ENCODE data around the gene TMEM237.
A peak's percentile ranks its signal among the peaks of the same experiment; 100 is the strongest.

The TMEM237 gene

GRCh38 chr2:201647431-201647830 is 4.1 kb upstream of the TMEM237 start:
- DNase-seq = no peak
- in situ Hi-C loops (cut with MboI; ENCODE audit: low pct_unique_long_range_greater_than_20kb, low sequenced_read_pairs) = no loop called here

GRCh38 chr2:201644001-201644400 is 698 bp upstream of the TMEM237 start:
- in situ Hi-C loops (cut with MboI; ENCODE audit: low pct_unique_long_range_greater_than_20kb, low sequenced_read_pairs) = no loop called here
- no peak for DNase-seq

- DNase-seq = peak; percentile 81
- in situ Hi-C loops (cut with MboI; ENCODE audit: low pct_unique_long_range_greater_than_20kb, low sequenced_read_pairs) = no loop called here
Measured at GRCh38 chr2:201642579-201643215, 606 bp downstream of the TMEM237 start.

- in situ Hi-C loops (cut with MboI; ENCODE audit: low pct_unique_long_range_greater_than_20kb, low sequenced_read_pairs) = no loop called here
- no peak for DNase-seq
Measured at GRCh38 chr2:201642086-201642578, 1.2 kb downstream of the TMEM237 start.

GRCh38 chr2:201639205-201639604 is 4.1 kb downstream of the TMEM237 start:
- in situ Hi-C loops (cut with MboI; ENCODE audit: low pct_unique_long_range_greater_than_20kb, low sequenced_read_pairs) = no loop called here
- DNase-seq = no peak

- in situ Hi-C loops (cut with MboI; ENCODE audit: low pct_unique_long_range_greater_than_20kb, low sequenced_read_pairs) = no loop called here
- no peak for DNase-seq
Measured at GRCh38 chr2:201638326-201638725, 5.0 kb downstream of the TMEM237 start.

GRCh38 chr2:201633661-201634249 is 9.5 kb downstream of the TMEM237 start:
- in situ Hi-C loops (cut with MboI; ENCODE audit: low pct_unique_long_range_greater_than_20kb, low sequenced_read_pairs) = no loop called here
- no peak for DNase-seq

GRCh38 chr2:201631041-201631440 is 12.3 kb downstream of the TMEM237 start:
- no peak for DNase-seq
- in situ Hi-C loops (cut with MboI; ENCODE audit: low pct_unique_long_range_greater_than_20kb, low sequenced_read_pairs) = no loop called here

- DNase-seq = no peak
- in situ Hi-C loops (cut with MboI; ENCODE audit: low pct_unique_long_range_greater_than_20kb, low sequenced_read_pairs) = no loop called here
Measured at GRCh38 chr2:201630577-201630976, 12.7 kb downstream of the TMEM237 start.

- in situ Hi-C loops (cut with MboI; ENCODE audit: low pct_unique_long_range_greater_than_20kb, low sequenced_read_pairs) = no loop called here
- DNase-seq = no peak
Measured at GRCh38 chr2:201628545-201628944, 14.8 kb downstream of the TMEM237 start.

- no peak for DNase-seq
- in situ Hi-C loops (cut with MboI; ENCODE audit: low pct_unique_long_range_greater_than_20kb, low sequenced_read_pairs) = no loop called here
Measured at GRCh38 chr2:201622306-201622970, 20.9 kb downstream of the TMEM237 start.

- no peak for DNase-seq
- in situ Hi-C loops (cut with MboI; ENCODE audit: low pct_unique_long_range_greater_than_20kb, low sequenced_read_pairs) = no loop called here
Measured at GRCh38 chr2:201621293-201621999, 21.9 kb downstream of the TMEM237 start.

- no peak for DNase-seq
- in situ Hi-C loops (cut with MboI; ENCODE audit: low pct_unique_long_range_greater_than_20kb, low sequenced_read_pairs) = no loop called here
Measured at GRCh38 chr2:201618744-201619662, 24.3 kb downstream of the TMEM237 start.

GRCh38 chr2:201608021-201608420 is 35.3 kb downstream of the TMEM237 start:
- in situ Hi-C loops (cut with MboI; ENCODE audit: low pct_unique_long_range_greater_than_20kb, low sequenced_read_pairs) = no loop called here
- no peak for DNase-seq

GRCh38 chr2:201607568-201607967 is 35.7 kb downstream of the TMEM237 start:
- in situ Hi-C loops (cut with MboI; ENCODE audit: low pct_unique_long_range_greater_than_20kb, low sequenced_read_pairs) = no loop called here
- DNase-seq = no peak

GRCh38 chr2:201600906-201601305 is 42.4 kb downstream of the TMEM237 start:
- no peak for DNase-seq
- in situ Hi-C loops (cut with MboI; ENCODE audit: low pct_unique_long_range_greater_than_20kb, low sequenced_read_pairs) = no loop called here

- DNase-seq = no peak
- in situ Hi-C loops (cut with MboI; ENCODE audit: low pct_unique_long_range_greater_than_20kb, low sequenced_read_pairs) = no loop called here
Measured at GRCh38 chr2:201597397-201597796, 45.9 kb downstream of the TMEM237 start.

GRCh38 chr2:201580486-201580885 is 62.8 kb downstream of the TMEM237 start:
- DNase-seq = no peak
- in situ Hi-C loops (cut with MboI; ENCODE audit: low pct_unique_long_range_greater_than_20kb, low sequenced_read_pairs) = no loop called here

GRCh38 chr2:201579536-201579935 is 63.8 kb downstream of the TMEM237 start:
- no peak for DNase-seq
- in situ Hi-C loops (cut with MboI; ENCODE audit: low pct_unique_long_range_greater_than_20kb, low sequenced_read_pairs) = no loop called here
